H9 (cell line): Measurements from ENCODE around the gene RANBP3. TPM values are rescaled to one million over a fixed set of nuclear protein-coding genes. Genes with fewer than 3 reads are reported as not detected.
A peak's percentile ranks its signal among the peaks of the same experiment; 100 is the strongest.

Experiments used
- DNase-seq: peaks from one replicate; pipeline ENCODE4 v3.0.0-alpha.2; 2017
- H2AFZ ChIP-seq: one replicate; pipeline ENCODE4 v1.6.1; 2013; ENCODE audit warnings: mild to moderate bottlenecking, low read length, control low read depth, moderate library complexity
- H2AK5ac ChIP-seq: 2 replicates; pipeline ENCODE4 v1.6.1; 2013; ENCODE audit warnings: low read length, control low read depth, mixed read lengths; ENCODE audit not compliant: insufficient read length
- H2BK120ac ChIP-seq: one replicate; pipeline ENCODE4 v1.6.1; 2013; ENCODE audit warnings: low read depth, mild to moderate bottlenecking, low read length, control low read depth, inconsistent platforms; ENCODE audit not compliant: poor library complexity, severe bottlenecking
- H2BK12ac ChIP-seq: 2 replicates; pipeline ENCODE4 v1.6.1; 2013; ENCODE audit warnings: low read length, control low read depth, mixed read lengths, low read depth; ENCODE audit not compliant: insufficient read length
- H2BK15ac ChIP-seq: 2 replicates; pipeline ENCODE4 v1.6.1; 2013; ENCODE audit warnings: low read depth, low read length, control low read depth
- H2BK20ac ChIP-seq: one replicate; pipeline ENCODE4 v1.6.1; 2013; ENCODE audit warnings: low read depth, mild to moderate bottlenecking, low read length, control low read depth, inconsistent platforms; ENCODE audit not compliant: poor library complexity, severe bottlenecking
- H2BK5ac ChIP-seq: 2 replicates; pipeline ENCODE4 v1.6.1; 2013; ENCODE audit warnings: low read length, control low read depth, mixed read lengths; ENCODE audit not compliant: insufficient read length
- H3K14ac ChIP-seq: 2 replicates; pipeline ENCODE4 v1.6.1; 2013; ENCODE audit warnings: low read length, control low read depth; ENCODE audit not compliant: insufficient read depth
- H3K18ac ChIP-seq: 2 replicates; pipeline ENCODE4 v1.6.1; 2013; ENCODE audit warnings: low read depth, mild to moderate bottlenecking, mixed read lengths, low read length, control low read depth; ENCODE audit not compliant: insufficient read length
- H3K23ac ChIP-seq: 2 replicates; pipeline ENCODE4 v1.6.1; 2013; ENCODE audit warnings: low read length, control low read depth, mixed read lengths, low read depth; ENCODE audit not compliant: insufficient read length
- H3K23me2 ChIP-seq: 2 replicates; pipeline ENCODE4 v1.6.1; 2013; ENCODE audit warnings: low read depth, mild to moderate bottlenecking, mixed read lengths, low read length, control low read depth; ENCODE audit not compliant: insufficient read length, poor library complexity, severe bottlenecking
- H3K27ac ChIP-seq: 2 replicates; pipeline ENCODE4 v1.5.1; 2013; ENCODE audit warnings: low read length, control low read depth, mixed read lengths, low read depth; ENCODE audit not compliant: insufficient read length
- H3K27me3 ChIP-seq: 2 replicates; pipeline ENCODE4 v1.6.1; 2013; ENCODE audit warnings: low read length, control low read depth, inconsistent platforms; ENCODE audit not compliant: insufficient read depth
- H3K4ac ChIP-seq: 2 replicates; pipeline ENCODE4 v1.6.1; 2013; ENCODE audit warnings: low read depth, mild to moderate bottlenecking, control low read depth, inconsistent platforms, low read length, moderate library complexity
- H3K4me1 ChIP-seq: 2 replicates; pipeline ENCODE4 v1.6.1; 2013; ENCODE audit warnings: low read length, control low read depth, inconsistent platforms; ENCODE audit not compliant: insufficient read depth
- H3K4me2 ChIP-seq: 2 replicates; pipeline ENCODE4 v1.6.1; 2013; ENCODE audit warnings: low read length, control low read depth, mixed read lengths; ENCODE audit not compliant: insufficient read length, insufficient read depth
- H3K56ac ChIP-seq: 2 replicates; pipeline ENCODE4 v1.6.1; 2013; ENCODE audit warnings: low read depth, mild to moderate bottlenecking, mixed read lengths, low read length, control low read depth; ENCODE audit not compliant: insufficient read length
- H3K79me1 ChIP-seq: 2 replicates; pipeline ENCODE4 v1.6.1; 2013; ENCODE audit warnings: low read depth, mild to moderate bottlenecking, moderate library complexity, low read length, control low read depth, inconsistent platforms; ENCODE audit not compliant: insufficient read depth, poor library complexity, severe bottlenecking
- H3K79me2 ChIP-seq: 2 replicates; pipeline ENCODE4 v1.6.1; 2013; ENCODE audit warnings: low read length, control low read depth, inconsistent platforms; ENCODE audit not compliant: insufficient read depth
- H3K9ac ChIP-seq: 2 replicates; pipeline ENCODE4 v1.6.1; 2013; ENCODE audit warnings: low read length, control low read depth, mixed read lengths; ENCODE audit not compliant: insufficient read length; ENCODE audit errors: extremely low read depth
- H3K9me3 ChIP-seq: one replicate; pipeline ENCODE4 v1.6.1; 2013; ENCODE audit warnings: low read depth, low read length, inconsistent platforms; ENCODE audit not compliant: control insufficient read depth
- H3T11ph ChIP-seq: one replicate; pipeline ENCODE4 v1.6.1; 2013; ENCODE audit warnings: mild to moderate bottlenecking, low read length, control low read depth, inconsistent platforms
- H4K20me1 ChIP-seq: one replicate; pipeline ENCODE4 v1.6.1; 2013; ENCODE audit not compliant: control insufficient read depth, insufficient read length, insufficient read depth
- H4K5ac ChIP-seq: 2 replicates; pipeline ENCODE4 v1.6.1; 2013; ENCODE audit warnings: low read depth, mild to moderate bottlenecking, mixed read lengths, low read length, control low read depth; ENCODE audit not compliant: insufficient read length
- H4K8ac ChIP-seq: replicated peaks from 2 replicates; pipeline ENCODE4 v1.6.1; 2013; ENCODE audit warnings: low read length, control low read depth, mixed read lengths, low read depth; ENCODE audit not compliant: insufficient read length
- H4K91ac ChIP-seq: 2 replicates; pipeline ENCODE4 v1.6.1; 2013; ENCODE audit warnings: low read depth, mild to moderate bottlenecking, moderate library complexity, mixed read lengths, low read length, control low read depth; ENCODE audit not compliant: insufficient read length
- H3K27ac Mint-ChIP-seq, 3 experiments: 2 replicates in 2 of 3; 3 replicates in 1 of 3; pipeline ENCODE4 v1.8.0; 2020 to 2021; ENCODE audit warnings: mixed read lengths in 3 of 3, mild to moderate bottlenecking in 1 of 3, moderate library complexity in 1 of 3
- H3K27me3 Mint-ChIP-seq: 2 replicates; pipeline ENCODE4 v1.8.0; 2021; ENCODE audit warnings: low read depth, mild to moderate bottlenecking, moderate library complexity, mixed read lengths
- H3K36me3 Mint-ChIP-seq, 3 experiments: 2 replicates in 2 of 3; 3 replicates in 1 of 3; pipeline ENCODE4 v1.8.0; 2020 to 2021; ENCODE audit warnings: low read depth in 3 of 3, mixed read lengths in 3 of 3; ENCODE audit not compliant: insufficient read depth in 1 of 3
- H3K4me1 Mint-ChIP-seq, 2 experiments: 2 replicates each; pipeline ENCODE4 v1.8.0; 2020; ENCODE audit warnings: mixed read lengths in 2 of 2
- H3K4me3 Mint-ChIP-seq, 2 experiments: 2 replicates in 1 of 2; 3 replicates in 1 of 2; pipeline ENCODE4 v1.8.0; 2020 to 2021; ENCODE audit warnings: mild to moderate bottlenecking in 2 of 2, mixed read lengths in 2 of 2, moderate library complexity in 1 of 2
- H3K9me3 Mint-ChIP-seq, 2 experiments: 2 replicates in 1 of 2; 3 replicates in 1 of 2; pipeline ENCODE4 v1.8.0; 2020; ENCODE audit warnings: mild to moderate bottlenecking in 2 of 2, mixed read lengths in 2 of 2, moderate library complexity in 1 of 2
- CTCF ChIP-seq: fragments of 200-600 bp; sonication (generic); conservative IDR thresholded peaks from 3 replicates; pipeline ENCODE4 v1.8.0; 2021; ENCODE audit warnings: antibody characterized with exemption, mild to moderate bottlenecking
- WGBS: extraction: QIAGEN DNeasy Blood & Tissue Kit; methylation state at CpG from one replicate; pipeline ENCODE4 v1.1.7; 2013; ENCODE audit warnings: missing lambda C conversion rate, low lambda C conversion rate, mixed read lengths; ENCODE audit not compliant: insufficient read length; ENCODE audit errors: extremely low coverage; 5-methylcytosine and 5-hydroxymethylcytosine counted together
- total RNA-seq: library from RNA; stranded (reverse); gene quantifications from 2 replicates; pipeline ENCODE4 v1.2.1, GENCODE V29; 2021

RANBP3 gene
- total RNA-seq, 1 experiment from 2014 or later, result 86.5 TPM

GRCh38 chr19:5956728-5957127 is 21.2 kb downstream of the RANBP3 start:
- H2BK5ac ChIP-seq, result no peak overlapping the region
- no peak overlapping the region for H2BK120ac ChIP-seq
- H2BK20ac ChIP-seq, result no peak overlapping the region
- Mint-ChIP-seq H3K4me3 (no peak overlapping the region), H3K4me1 (peaks cover 68 to 72% of the 10 kb centered on the region in 2 experiments), H3K27me3 (no peaks in the 10 kb centered on the region), H3K9me3 (no peaks in the 10 kb centered on the region), H3K36me3 (no peaks in the 10 kb centered on the region; a peak in 1 of 7 replicates), H3K27ac (peak overlapping the region in 2 of 3 experiments; percentile 44 to 51; a peak in 1 of 7 replicates)
- no peak overlapping the region for H3K4me2 ChIP-seq
- H2AK5ac ChIP-seq, result no peak overlapping the region
- no peak overlapping the region for H3T11ph ChIP-seq
- no peak overlapping the region for H4K8ac ChIP-seq
- no peak overlapping the region for H3K56ac ChIP-seq
- no peak overlapping the region for H3K18ac ChIP-seq
- H3K4ac ChIP-seq, result no peak overlapping the region
- H3K23ac ChIP-seq, result no peak overlapping the region
- no peak for TF ChIP-seq CTCF
- H2BK12ac ChIP-seq, result no peak overlapping the region
- peaks cover 26% of the 10 kb centered on the region for H3K4me1 ChIP-seq
- DNase-seq, result no peak
- no peak overlapping the region for H3K14ac ChIP-seq
- no peak overlapping the region for H3K27ac ChIP-seq
- H2BK15ac ChIP-seq, result no peak overlapping the region
- H4K20me1 ChIP-seq, result no peaks in the 10 kb centered on the region
- H3K79me1 ChIP-seq, result peaks cover 4% of the 10 kb centered on the region
- H3K9me3 ChIP-seq, result no peaks in the 10 kb centered on the region
- H3K23me2 ChIP-seq, result no peaks in the 10 kb centered on the region
- H3K9ac ChIP-seq, result no peak overlapping the region
- no peak overlapping the region for H2AFZ ChIP-seq
- H3K79me2 ChIP-seq, result peaks cover 26% of the 10 kb centered on the region; the same call in 1 of the 2 replicates
- H4K5ac ChIP-seq, result no peak overlapping the region
- no CpG with 5 or more reads among the region's 12 CpGs for WGBS
- no peaks in the 10 kb centered on the region for H3K27me3 ChIP-seq
- H4K91ac ChIP-seq, result no peak overlapping the region
